AG10803 (cell line): ENCODE measurements around the gene PLCB1.

Experiments used
- DNase-seq: peaks from one replicate; pipeline ENCODE4 v3.0.0; 2010; ENCODE audit warnings: low read depth
- H3K4me3 ChIP-seq: 2 replicates; pipeline ENCODE4 v1.5.1; 2011; ENCODE audit warnings: mild to moderate bottlenecking, low read length, control low read depth
- TF ChIP-seq, protein P1 (sequence below): conservative IDR thresholded peaks from 2 replicates; pipeline ENCODE4 v1.5.1; 2011; ENCODE audit warnings: mild to moderate bottlenecking, low read length, control low read depth, inconsistent platforms

PLCB1 gene

GRCh38 chr20:8363970-8364733 lies 232.1 kb downstream of the PLCB1 start:
- no peak for DNase-seq
- TF ChIP-seq, protein P1, sequence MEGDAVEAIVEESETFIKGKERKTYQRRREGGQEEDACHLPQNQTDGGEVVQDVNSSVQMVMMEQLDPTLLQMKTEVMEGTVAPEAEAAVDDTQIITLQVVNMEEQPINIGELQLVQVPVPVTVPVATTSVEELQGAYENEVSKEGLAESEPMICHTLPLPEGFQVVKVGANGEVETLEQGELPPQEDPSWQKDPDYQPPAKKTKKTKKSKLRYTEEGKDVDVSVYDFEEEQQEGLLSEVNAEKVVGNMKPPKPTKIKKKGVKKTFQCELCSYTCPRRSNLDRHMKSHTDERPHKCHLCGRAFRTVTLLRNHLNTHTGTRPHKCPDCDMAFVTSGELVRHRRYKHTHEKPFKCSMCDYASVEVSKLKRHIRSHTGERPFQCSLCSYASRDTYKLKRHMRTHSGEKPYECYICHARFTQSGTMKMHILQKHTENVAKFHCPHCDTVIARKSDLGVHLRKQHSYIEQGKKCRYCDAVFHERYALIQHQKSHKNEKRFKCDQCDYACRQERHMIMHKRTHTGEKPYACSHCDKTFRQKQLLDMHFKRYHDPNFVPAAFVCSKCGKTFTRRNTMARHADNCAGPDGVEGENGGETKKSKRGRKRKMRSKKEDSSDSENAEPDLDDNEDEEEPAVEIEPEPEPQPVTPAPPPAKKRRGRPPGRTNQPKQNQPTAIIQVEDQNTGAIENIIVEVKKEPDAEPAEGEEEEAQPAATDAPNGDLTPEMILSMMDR: no peak
- no peak overlapping the region for H3K4me3 ChIP-seq

DNA sequence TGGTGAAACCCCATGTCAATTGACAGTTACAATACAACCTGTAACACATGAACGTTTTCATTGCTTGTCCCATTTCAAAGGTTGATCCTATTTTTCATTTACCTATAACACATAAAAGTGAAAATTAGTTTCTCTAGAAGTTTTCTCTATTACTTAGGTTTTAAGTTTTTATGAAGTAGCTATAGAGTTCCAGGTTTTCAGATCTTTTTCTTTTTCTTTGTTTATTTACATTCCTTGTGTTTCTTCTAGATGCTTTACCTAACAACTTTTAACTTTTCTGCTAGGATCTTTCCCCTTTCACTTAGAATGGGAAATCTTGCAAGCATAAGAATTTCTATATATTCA lies 232.6 kb downstream of the PLCB1 start:
- no peak for DNase-seq
- TF ChIP-seq, protein P1: no peak
- H3K4me3 ChIP-seq: no peak overlapping the region

DNA sequence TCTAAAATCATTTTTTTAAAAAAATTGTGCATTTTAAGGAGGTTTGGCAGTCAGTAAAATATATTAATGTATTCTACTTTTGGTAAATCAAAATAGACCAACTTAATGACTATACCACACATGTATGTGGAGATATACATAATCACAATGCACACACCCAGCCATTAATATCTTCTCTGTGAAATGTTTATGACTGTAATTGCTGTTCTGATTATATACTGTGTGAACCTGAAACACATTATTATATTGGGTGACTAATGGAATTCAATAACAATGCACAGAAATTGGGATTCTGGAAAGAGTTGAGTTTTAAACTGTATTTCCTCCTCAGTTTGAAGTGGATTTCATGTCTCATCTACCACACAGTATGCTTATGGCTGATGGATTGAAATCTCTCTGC lies 233.6 kb downstream of the PLCB1 start:
- DNase-seq: no peak
- H3K4me3 ChIP-seq: no peak overlapping the region
- TF ChIP-seq, protein P1: no peak

GRCh38 chr20:8366303-8366923 lies 234.3 kb downstream of the PLCB1 start:
- no peak for DNase-seq
- no peak overlapping the region for H3K4me3 ChIP-seq
- TF ChIP-seq, protein P1: no peak

DNA sequence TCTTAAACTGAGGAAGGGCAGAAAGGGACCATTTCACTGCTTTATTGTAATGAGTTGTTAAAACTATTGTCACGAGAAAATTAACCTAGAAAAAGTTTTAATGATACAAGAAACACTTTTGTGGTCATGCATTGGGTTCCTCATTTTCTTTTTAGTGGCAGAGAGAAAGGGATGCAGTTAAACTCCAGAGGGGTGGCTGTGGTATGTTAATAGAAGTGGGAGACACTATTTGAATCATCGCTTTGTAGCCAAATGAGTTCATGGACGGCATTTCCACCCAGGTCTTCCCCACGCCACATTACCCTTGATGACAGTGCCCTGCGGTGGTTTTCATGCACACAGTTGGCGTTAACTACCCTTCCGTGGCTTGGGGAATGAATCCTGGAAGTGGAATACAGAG lies 235.6 kb downstream of the PLCB1 start:
- H3K4me3 ChIP-seq: no peak overlapping the region
- TF ChIP-seq, protein P1: no peak
- DNase-seq: no peak

DNA sequence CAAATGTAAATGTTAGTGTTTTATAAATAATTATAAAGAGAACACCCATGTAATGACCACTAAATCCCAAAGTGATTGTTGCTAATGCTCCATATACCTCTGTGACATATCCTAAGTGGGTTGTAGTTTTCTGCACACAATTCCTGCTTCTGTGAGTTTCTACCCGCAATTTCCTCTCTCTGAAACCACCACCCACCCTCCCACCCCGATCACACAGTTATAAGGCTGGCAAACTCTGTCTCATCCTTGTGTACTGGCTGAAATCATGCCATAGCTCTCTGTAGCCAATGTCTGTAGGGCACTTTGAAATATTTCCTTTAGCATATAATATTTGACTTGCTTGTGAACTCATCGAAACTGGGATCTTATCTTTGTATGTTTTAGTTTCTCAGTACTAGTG lies 236.6 kb downstream of the PLCB1 start:
- TF ChIP-seq, protein P1: no peak
- DNase-seq: no peak
- H3K4me3 ChIP-seq: no peak overlapping the region

- TF ChIP-seq, protein P1: no peak
- no peak for DNase-seq
- H3K4me3 ChIP-seq: no peak overlapping the region
Measured at GRCh38 chr20:8369311-8369710, 237.2 kb downstream of the PLCB1 start.
